Peyer's patch (tissue), 4 donors: ENCODE measurements around the gene PLEKHA6.

ENCODE experiments used
- POLR2A ChIP-seq, 2 donors: fragments of 450-650 bp; IDR thresholded peaks; one replicate each; pipeline ENCODE4 v1.5.1; 2017; ENCODE audit warnings: antibody characterized with exemption in 2 of 2, mild to moderate bottlenecking in 2 of 2, moderate library complexity in 2 of 2
- TF ChIP-seq, protein P1 (sequence below), 6 experiments: fragments of 450-650 bp in 4 of 6; fragments of 200-600 bp in 2 of 6; sonication (generic) in 1 of 6; IDR thresholded peaks; one replicate each; pipeline ENCODE4 v1.5.1; 2017 to 2019; ENCODE audit warnings: antibody characterized with exemption in 6 of 6, mild to moderate bottlenecking in 3 of 6, moderate library complexity in 1 of 6

DNA sequence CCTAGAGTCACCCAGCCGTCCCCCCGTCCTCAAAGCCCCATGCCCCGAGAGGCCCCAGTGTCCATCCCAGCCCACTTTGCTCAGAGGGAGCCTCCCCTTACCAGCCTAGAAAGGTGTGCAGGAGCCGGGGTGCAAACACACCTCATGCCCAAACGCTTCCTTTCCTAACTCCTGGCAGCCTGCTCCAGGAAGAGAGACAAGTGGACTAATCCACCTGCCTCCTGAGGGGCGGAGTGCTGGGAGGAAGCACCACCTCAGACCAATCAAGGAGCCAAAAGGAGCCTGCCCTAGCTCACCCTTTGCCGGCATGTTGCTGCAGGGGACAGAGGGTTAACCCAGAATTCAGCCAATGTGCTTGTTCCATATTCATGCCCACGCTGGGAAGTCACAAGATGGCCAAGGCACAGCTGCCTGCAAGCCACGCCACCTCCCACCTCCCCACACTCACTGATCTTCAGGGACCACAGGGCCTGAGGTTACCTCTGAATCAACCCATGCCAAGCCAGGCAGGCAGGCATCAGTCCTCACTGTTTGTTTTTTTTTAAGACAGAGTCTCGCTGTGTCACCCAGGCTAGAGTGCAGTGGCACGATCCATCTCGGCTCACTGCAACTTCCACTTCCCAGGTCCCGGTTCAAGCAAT, 27.8 kb downstream of the PLEKHA6 start:
- TF ChIP-seq, protein P1, sequence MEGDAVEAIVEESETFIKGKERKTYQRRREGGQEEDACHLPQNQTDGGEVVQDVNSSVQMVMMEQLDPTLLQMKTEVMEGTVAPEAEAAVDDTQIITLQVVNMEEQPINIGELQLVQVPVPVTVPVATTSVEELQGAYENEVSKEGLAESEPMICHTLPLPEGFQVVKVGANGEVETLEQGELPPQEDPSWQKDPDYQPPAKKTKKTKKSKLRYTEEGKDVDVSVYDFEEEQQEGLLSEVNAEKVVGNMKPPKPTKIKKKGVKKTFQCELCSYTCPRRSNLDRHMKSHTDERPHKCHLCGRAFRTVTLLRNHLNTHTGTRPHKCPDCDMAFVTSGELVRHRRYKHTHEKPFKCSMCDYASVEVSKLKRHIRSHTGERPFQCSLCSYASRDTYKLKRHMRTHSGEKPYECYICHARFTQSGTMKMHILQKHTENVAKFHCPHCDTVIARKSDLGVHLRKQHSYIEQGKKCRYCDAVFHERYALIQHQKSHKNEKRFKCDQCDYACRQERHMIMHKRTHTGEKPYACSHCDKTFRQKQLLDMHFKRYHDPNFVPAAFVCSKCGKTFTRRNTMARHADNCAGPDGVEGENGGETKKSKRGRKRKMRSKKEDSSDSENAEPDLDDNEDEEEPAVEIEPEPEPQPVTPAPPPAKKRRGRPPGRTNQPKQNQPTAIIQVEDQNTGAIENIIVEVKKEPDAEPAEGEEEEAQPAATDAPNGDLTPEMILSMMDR (IDR thresholded peaks at IDR 0.05): no peak
- peak in 1 of 2 donors; percentile 43 for TF ChIP-seq POLR2A (IDR thresholded peaks at IDR 0.05)
